PC-3 (cell line): ENCODE results near the gene CSK.

Source experiments
- EZH2 ChIP-seq: fragments of 300-600 bp; sonication (generic); IDR thresholded peaks from one replicate; pipeline ENCODE4 v1.6.1; 2017; ENCODE audit warnings: antibody characterized with exemption, mild to moderate bottlenecking, low read length; ENCODE audit not compliant: unreplicated experiment
- EZH2phosphoT487 ChIP-seq: fragments of 300-600 bp; sonication (generic); IDR thresholded peaks from 2 replicates; pipeline ENCODE4 v1.6.1; 2018; ENCODE audit warnings: mild to moderate bottlenecking, antibody characterized with exemption, low read length, borderline replicate concordance
- TF ChIP-seq, protein P1 (sequence below): fragments of 300-600 bp; sonication (generic); conservative IDR thresholded peaks from 2 replicates; pipeline ENCODE4 v1.5.1; 2017; ENCODE audit warnings: antibody characterized with exemption, low read depth, mild to moderate bottlenecking, low read length

GRCh38 chr15:74770211-74770903, 11.5 kb upstream of the CSK start:
- TF ChIP-seq, protein P1, sequence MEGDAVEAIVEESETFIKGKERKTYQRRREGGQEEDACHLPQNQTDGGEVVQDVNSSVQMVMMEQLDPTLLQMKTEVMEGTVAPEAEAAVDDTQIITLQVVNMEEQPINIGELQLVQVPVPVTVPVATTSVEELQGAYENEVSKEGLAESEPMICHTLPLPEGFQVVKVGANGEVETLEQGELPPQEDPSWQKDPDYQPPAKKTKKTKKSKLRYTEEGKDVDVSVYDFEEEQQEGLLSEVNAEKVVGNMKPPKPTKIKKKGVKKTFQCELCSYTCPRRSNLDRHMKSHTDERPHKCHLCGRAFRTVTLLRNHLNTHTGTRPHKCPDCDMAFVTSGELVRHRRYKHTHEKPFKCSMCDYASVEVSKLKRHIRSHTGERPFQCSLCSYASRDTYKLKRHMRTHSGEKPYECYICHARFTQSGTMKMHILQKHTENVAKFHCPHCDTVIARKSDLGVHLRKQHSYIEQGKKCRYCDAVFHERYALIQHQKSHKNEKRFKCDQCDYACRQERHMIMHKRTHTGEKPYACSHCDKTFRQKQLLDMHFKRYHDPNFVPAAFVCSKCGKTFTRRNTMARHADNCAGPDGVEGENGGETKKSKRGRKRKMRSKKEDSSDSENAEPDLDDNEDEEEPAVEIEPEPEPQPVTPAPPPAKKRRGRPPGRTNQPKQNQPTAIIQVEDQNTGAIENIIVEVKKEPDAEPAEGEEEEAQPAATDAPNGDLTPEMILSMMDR: no peak
- no peak for TF ChIP-seq EZH2
- TF ChIP-seq EZH2phosphoT487: no peak
